ENCODE data around the gene SLC35E1. TPM values are rescaled to one million over a fixed set of nuclear protein-coding genes. Genes with fewer than 3 reads are reported as not detected.
A peak's percentile ranks its signal among the peaks of the same experiment; 100 is the strongest.

SLC35E1 gene
- total RNA-seq, 5 donors from 2014 or later (not counting 1 experiment from before 2014, with no cell fraction given) = 32.7 to 67.5 (median 36.9) TPM

GRCh38 chr19:16542045-16542909, 29.9 kb downstream of the SLC35E1 start, which contains the start of gene CHERP:
CHERP (minus strand) TSS chr19:16542437; CDS start chr19:16542378, 59 bp downstream.
- peak; percentile 88 to 98 (median 93) for DNase-seq
- peaks cover 0 to 18% of the 10 kb centered on the region in 2 donors for H3K36me3 ChIP-seq (ENCODE audit: control insufficient read depth in 2 of 2, extremely low read depth in 1 of 2, insufficient read depth in 1 of 2, low read length in 1 of 2)
- H3K27me3 ChIP-seq (replicated peaks in 1 of 2; ENCODE audit: control insufficient read depth in 2 of 2, extremely low read depth in 1 of 2, insufficient read depth in 2 of 2, low read length in 1 of 2) = no peaks in the 10 kb centered on the region
- peaks cover 20% of the 10 kb centered on the region for H3K36me3 Mint-ChIP-seq
- H3K4me1 Mint-ChIP-seq = peaks cover 58 to 63% (median 58%) of the 10 kb centered on the region in 3 donors
- H3K27ac Mint-ChIP-seq = peak within 1 kb of the TSS; percentile 87 to 91
- ChIA-PET POLR2A (interaction anchor here (0.6 to 0.9 kb wide), 4 partner anchors 42 to 98 kb away, joined by 3 to 11 read pairs (median 5); no protein-coding TSS in a partner anchor), CTCF (interaction anchor here in 1 of 2 donors (1.0 to 1.1 kb wide), 2 partner anchors 24 to 45 kb away, joined by 3 to 6 read pairs; no protein-coding TSS in a partner anchor)
- peaks cover 19 to 66% of the 10 kb centered on the region in 2 experiments for H3K4me1 ChIP-seq (ENCODE audit: control insufficient read depth in 1 of 2, extremely low read depth in 1 of 2, insufficient read depth in 2 of 2, low read length in 2 of 2)
- H3K4me3 ChIP-seq (ENCODE audit: control insufficient read depth in 1 of 2, extremely low read depth in 1 of 2, low read length in 1 of 2) = peak within 1 kb of the TSS; percentile 75 to 96
- ATAC-seq (replicated peaks in 1 of 4) = peak; percentile 85 to 91 (median 90)
- no peaks in the 10 kb centered on the region for H3K27me3 Mint-ChIP-seq
- peak within 1 kb of the TSS; percentile 85 to 92 (median 92) for H3K4me3 Mint-ChIP-seq
- H3K9me3 ChIP-seq = no peaks in the 10 kb centered on the region
- under 1% methylated on average over 97 of the region's 108 CpGs for WGBS (ENCODE audit: insufficient coverage)
- no peaks in the 10 kb centered on the region for H3K9me3 Mint-ChIP-seq
- peak within 1 kb of the TSS; percentile 66 for H3K27ac ChIP-seq (ENCODE audit: low read length)

DNA sequence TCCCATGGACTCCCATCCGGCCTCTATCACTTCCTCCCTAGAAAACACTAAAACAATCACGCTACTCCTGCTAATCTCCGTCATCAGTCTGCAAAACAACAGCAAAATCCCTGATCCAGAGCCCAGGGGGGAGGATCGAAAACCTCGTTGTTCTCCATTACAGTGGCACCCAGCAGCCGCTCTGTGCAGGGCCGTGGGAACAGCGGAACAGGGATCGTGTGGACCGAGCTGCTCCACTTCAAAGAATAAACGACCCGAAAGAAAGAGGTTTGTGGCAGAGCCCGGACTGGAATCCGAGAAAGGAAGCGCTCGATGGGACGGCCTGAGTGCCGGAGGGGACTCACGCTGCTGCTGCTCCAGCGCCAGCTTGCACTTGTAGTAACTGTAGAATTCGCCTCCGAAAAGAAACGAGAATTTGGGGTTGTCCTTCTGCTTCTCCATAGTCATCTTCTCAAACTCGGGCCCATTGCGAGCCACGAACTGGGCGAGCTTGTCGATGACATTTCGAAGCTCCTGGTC, 30.6 kb downstream of the SLC35E1 start:
- POLR2A ChIA-PET = interaction anchor here in 1 of 2 donors (0.6 kb wide), 1 partner anchor 98 kb away, joined by 3 read pairs; no protein-coding TSS in a partner anchor

GRCh38 chr19:16540948-16541347, 31.3 kb downstream of the SLC35E1 start:
- Histone ChIP-seq H3K36me3 (ENCODE audit: control insufficient read depth in 2 of 2, extremely low read depth in 1 of 2, insufficient read depth in 1 of 2, low read length in 1 of 2) (peaks cover 7 to 27% of the 10 kb centered on the region in 2 donors), H3K9me3 (no peaks in the 10 kb centered on the region), H3K27ac (ENCODE audit: low read length) (no peak overlapping the region), H3K27me3 (replicated peaks in 1 of 2; ENCODE audit: control insufficient read depth in 2 of 2, extremely low read depth in 1 of 2, insufficient read depth in 2 of 2, low read length in 1 of 2) (no peaks in the 10 kb centered on the region), H3K4me3 (ENCODE audit: control insufficient read depth in 1 of 2, extremely low read depth in 1 of 2, low read length in 1 of 2) (peak overlapping the region in 1 of 2 donors; percentile 75), H3K4me1 (ENCODE audit: control insufficient read depth in 1 of 2, extremely low read depth in 1 of 2, insufficient read depth in 2 of 2, low read length in 2 of 2) (peaks cover 19 to 68% of the 10 kb centered on the region in 2 experiments)
- Mint-ChIP-seq H3K36me3 (peaks cover 24% of the 10 kb centered on the region), H3K9me3 (no peaks in the 10 kb centered on the region), H3K4me1 (peaks cover 61 to 66% (median 63%) of the 10 kb centered on the region in 3 donors), H3K27me3 (no peaks in the 10 kb centered on the region), H3K4me3 (peak overlapping the region; percentile 84 to 92 (median 85)), H3K27ac (peak overlapping the region; percentile 70 to 78)
- WGBS (ENCODE audit: insufficient coverage) = 83% methylated on average over 11 of the region's 12 CpGs
- CTCF ChIA-PET = interaction anchor here in 1 of 2 donors (0.6 kb wide), 1 partner anchor 1300 kb away, joined by 3 read pairs; no protein-coding TSS in a partner anchor
- POLR2A ChIA-PET = no interaction called here
- DNase-seq (no peak), ATAC-seq (replicated peaks in 1 of 4) (no peak)

More for the DNA sequence above, 30.6 kb downstream of the SLC35E1 start:
- Histone ChIP-seq H3K4me1 (ENCODE audit: control insufficient read depth in 1 of 2, extremely low read depth in 1 of 2, insufficient read depth in 2 of 2, low read length in 2 of 2) (peaks cover 19 to 68% of the 10 kb centered on the region in 2 experiments), H3K9me3 (no peaks in the 10 kb centered on the region), H3K27me3 (replicated peaks in 1 of 2; ENCODE audit: control insufficient read depth in 2 of 2, extremely low read depth in 1 of 2, insufficient read depth in 2 of 2, low read length in 1 of 2) (no peaks in the 10 kb centered on the region), H3K27ac (ENCODE audit: low read length) (no peak overlapping the region), H3K4me3 (ENCODE audit: control insufficient read depth in 1 of 2, extremely low read depth in 1 of 2, low read length in 1 of 2) (peak overlapping the region; percentile 75 to 96), H3K36me3 (ENCODE audit: control insufficient read depth in 2 of 2, extremely low read depth in 1 of 2, insufficient read depth in 1 of 2, low read length in 1 of 2) (peaks cover under 1 to 21% of the 10 kb centered on the region in 2 donors)
- Mint-ChIP-seq H3K4me1 (peaks cover 60 to 65% (median 65%) of the 10 kb centered on the region in 3 donors), H3K36me3 (peaks cover 23% of the 10 kb centered on the region), H3K27ac (peak overlapping the region; percentile 70 to 78), H3K27me3 (no peaks in the 10 kb centered on the region), H3K4me3 (peak overlapping the region; percentile 84 to 92 (median 85)), H3K9me3 (no peaks in the 10 kb centered on the region)
- under 1% methylated on average over 23 of the region's 29 CpGs for WGBS (ENCODE audit: insufficient coverage)
- CTCF ChIA-PET = interaction anchor here in 1 of 2 donors (0.6 kb wide), 1 partner anchor 1300 kb away, joined by 3 read pairs; no protein-coding TSS in a partner anchor
- ATAC-seq (replicated peaks in 1 of 4) (peak in 2 of 4 experiments; percentile 3), DNase-seq (peak in 8 of 35 experiments; percentile 1 to 42 (median 14))

DNA sequence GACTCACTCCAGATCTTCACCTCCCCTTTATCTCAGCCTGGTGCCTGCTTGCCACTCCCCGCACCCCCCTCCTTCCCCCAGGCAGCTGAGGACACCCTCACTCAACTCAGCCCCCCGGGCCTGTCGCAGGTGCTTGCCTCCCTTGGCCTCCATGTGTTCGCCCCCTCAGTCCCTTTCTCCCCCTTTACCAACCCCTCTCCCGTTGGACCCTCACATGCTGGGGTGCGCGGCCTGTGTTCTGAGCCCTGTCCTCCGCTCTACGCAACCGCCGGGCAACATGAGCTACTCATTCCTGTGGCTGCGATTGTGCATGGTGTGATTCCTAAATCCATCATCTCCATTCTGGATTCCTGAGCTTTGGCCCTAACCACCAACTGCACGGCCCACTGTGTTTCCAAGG, 35.1 kb downstream of the SLC35E1 start:
- Histone ChIP-seq H3K27me3 (replicated peaks in 1 of 2; ENCODE audit: control insufficient read depth in 2 of 2, extremely low read depth in 1 of 2, insufficient read depth in 2 of 2, low read length in 1 of 2) (no peaks in the 10 kb centered on the region), H3K4me1 (ENCODE audit: control insufficient read depth in 1 of 2, extremely low read depth in 1 of 2, insufficient read depth in 2 of 2, low read length in 2 of 2) (peaks cover 8 to 44% of the 10 kb centered on the region in 2 experiments), H3K27ac (ENCODE audit: low read length) (no peak overlapping the region), H3K4me3 (ENCODE audit: control insufficient read depth in 1 of 2, extremely low read depth in 1 of 2, low read length in 1 of 2) (no peak overlapping the region), H3K36me3 (ENCODE audit: control insufficient read depth in 2 of 2, extremely low read depth in 1 of 2, insufficient read depth in 1 of 2, low read length in 1 of 2) (peaks cover 26 to 54% of the 10 kb centered on the region in 2 donors), H3K9me3 (no peaks in the 10 kb centered on the region)
- DNase-seq (no peak), ATAC-seq (replicated peaks in 1 of 4) (no peak)
- no peak overlapping the region for H3K27ac Mint-ChIP-seq
- no peaks in the 10 kb centered on the region for H3K9me3 Mint-ChIP-seq
- WGBS (ENCODE audit: insufficient coverage) = 98% methylated on average over 11 of the region's 13 CpGs
- peaks cover 26% of the 10 kb centered on the region for H3K36me3 Mint-ChIP-seq
- ChIA-PET CTCF (no interaction called here), POLR2A (interaction anchor here in 1 of 2 donors (0.5 to 0.6 kb wide), 2 partner anchors 11 to 291 kb away, joined by 4 to 7 read pairs; no protein-coding TSS in a partner anchor)
- H3K4me3 Mint-ChIP-seq = no peak overlapping the region
- no peaks in the 10 kb centered on the region for H3K27me3 Mint-ChIP-seq
- H3K4me1 Mint-ChIP-seq = peaks cover 43 to 47% (median 45%) of the 10 kb centered on the region in 3 donors

DNA sequence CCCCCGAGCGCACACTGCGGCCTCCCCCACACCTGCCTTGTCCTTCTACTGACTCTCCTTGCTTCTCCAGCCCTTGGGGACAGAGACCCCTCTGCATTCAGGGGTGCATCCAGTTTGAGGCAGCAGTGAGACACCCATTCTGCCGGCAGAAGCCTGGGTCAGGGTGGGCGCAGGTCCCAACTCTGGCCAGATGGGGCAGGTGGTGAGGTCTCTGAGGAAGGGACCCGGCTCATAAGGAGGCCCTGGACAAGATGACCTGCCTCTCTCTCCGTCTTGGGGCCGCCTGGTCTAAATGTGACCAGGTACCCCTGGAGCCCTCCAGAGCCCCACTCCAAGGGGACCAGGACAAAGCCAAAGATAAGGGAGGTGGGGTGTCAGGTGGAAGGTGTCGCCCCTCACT, 36.1 kb downstream of the SLC35E1 start:
- peaks cover 33% of the 10 kb centered on the region for H3K36me3 Mint-ChIP-seq
- H3K27me3 Mint-ChIP-seq = no peaks in the 10 kb centered on the region
- Histone ChIP-seq H3K27me3 (replicated peaks in 1 of 2; ENCODE audit: control insufficient read depth in 2 of 2, extremely low read depth in 1 of 2, insufficient read depth in 2 of 2, low read length in 1 of 2) (no peaks in the 10 kb centered on the region), H3K27ac (ENCODE audit: low read length) (no peak overlapping the region), H3K9me3 (no peaks in the 10 kb centered on the region), H3K36me3 (ENCODE audit: control insufficient read depth in 2 of 2, extremely low read depth in 1 of 2, insufficient read depth in 1 of 2, low read length in 1 of 2) (peaks cover 35 to 64% of the 10 kb centered on the region in 2 donors), H3K4me1 (ENCODE audit: control insufficient read depth in 1 of 2, extremely low read depth in 1 of 2, insufficient read depth in 2 of 2, low read length in 2 of 2) (peaks cover 6 to 37% of the 10 kb centered on the region in 2 experiments), H3K4me3 (ENCODE audit: control insufficient read depth in 1 of 2, extremely low read depth in 1 of 2, low read length in 1 of 2) (no peak overlapping the region)
- CTCF ChIA-PET = interaction anchor here in 1 of 2 donors (0.5 kb wide), 1 partner anchor 1354 kb away, joined by 3 read pairs; no protein-coding TSS in a partner anchor
- H3K27ac Mint-ChIP-seq = no peak overlapping the region
- no peaks in the 10 kb centered on the region for H3K9me3 Mint-ChIP-seq
- H3K4me1 Mint-ChIP-seq = peaks cover 36 to 41% (median 39%) of the 10 kb centered on the region in 3 donors
- no peak for ATAC-seq (replicated peaks in 1 of 4)
- H3K4me3 Mint-ChIP-seq = no peak overlapping the region
- WGBS (ENCODE audit: insufficient coverage) = 98% methylated on average over 6 of the region's 9 CpGs
- DNase-seq = no peak
- POLR2A ChIA-PET = interaction anchor here in 1 of 2 donors (0.6 kb wide), 1 partner anchor 31 kb away, joined by 6 read pairs; no protein-coding TSS in a partner anchor

DNA sequence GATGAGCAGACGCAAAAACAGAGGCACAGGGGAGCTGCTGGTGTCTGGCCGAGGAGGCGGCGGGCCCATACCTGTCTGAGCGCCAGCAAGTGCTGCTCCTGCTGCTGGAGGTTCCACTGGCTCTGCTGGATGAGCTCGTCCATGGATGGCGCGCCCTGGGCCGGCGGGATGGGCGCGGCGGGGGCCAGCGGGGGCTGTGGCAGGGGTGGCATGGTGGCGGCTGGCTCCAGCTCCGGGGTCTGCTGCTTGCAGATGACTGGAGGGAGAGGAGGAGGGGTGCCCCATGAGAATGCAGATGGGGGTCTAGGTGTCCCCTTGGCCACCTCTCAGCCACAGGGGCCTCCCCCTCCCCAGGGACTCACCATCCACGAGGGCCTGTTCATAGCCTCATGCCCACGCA, 36.8 kb downstream of the SLC35E1 start:
- H3K36me3 Mint-ChIP-seq = peaks cover 33% of the 10 kb centered on the region
- ChIA-PET POLR2A (interaction anchor here in 1 of 2 donors (0.6 kb wide), 1 partner anchor 32 kb away, joined by 6 read pairs; no protein-coding TSS in a partner anchor), CTCF (no interaction called here)
- peaks cover 32 to 37% (median 33%) of the 10 kb centered on the region in 3 donors for H3K4me1 Mint-ChIP-seq
- H3K27ac Mint-ChIP-seq = no peak overlapping the region
- H3K9me3 Mint-ChIP-seq = no peaks in the 10 kb centered on the region
- H3K36me3 ChIP-seq (ENCODE audit: control insufficient read depth in 2 of 2, extremely low read depth in 1 of 2, insufficient read depth in 1 of 2, low read length in 1 of 2) = peaks cover 40 to 70% of the 10 kb centered on the region in 2 donors
- ATAC-seq (replicated peaks in 1 of 4) = no peak
- 96% methylated on average over 9 of the region's 18 CpGs for WGBS (ENCODE audit: insufficient coverage)
- H3K4me3 Mint-ChIP-seq = no peak overlapping the region
- H3K27ac ChIP-seq (ENCODE audit: low read length) = no peak overlapping the region
- no peaks in the 10 kb centered on the region for H3K27me3 Mint-ChIP-seq
- peaks cover 3 to 29% of the 10 kb centered on the region in 2 experiments for H3K4me1 ChIP-seq (ENCODE audit: control insufficient read depth in 1 of 2, extremely low read depth in 1 of 2, insufficient read depth in 2 of 2, low read length in 2 of 2)
- H3K27me3 ChIP-seq (replicated peaks in 1 of 2; ENCODE audit: control insufficient read depth in 2 of 2, extremely low read depth in 1 of 2, insufficient read depth in 2 of 2, low read length in 1 of 2) = no peaks in the 10 kb centered on the region
- no peak for DNase-seq
- no peaks in the 10 kb centered on the region for H3K9me3 ChIP-seq
- no peak overlapping the region for H3K4me3 ChIP-seq (ENCODE audit: control insufficient read depth in 1 of 2, extremely low read depth in 1 of 2, low read length in 1 of 2)
